ENCODE data around the gene U2SURP.

GRCh38 chr3:142999881-143000280 lies 1.5 kb upstream of the U2SURP start:
- TF ChIP-seq POLR2A (IDR thresholded peaks at IDR 0.05; ENCODE audit: low read length) (no peak), GATA1 (IDR thresholded peaks at IDR 0.05; ENCODE audit: low read depth, low read length) (no peak)

Measured in erythroblast (primary cell).